Ishikawa (cell line): Measurements from ENCODE around the gene KEL.

Source experiments
- CEBPB ChIP-seq: IDR thresholded peaks from 2 replicates; pipeline ENCODE4 v1.6.1; 2012
- CREB1 ChIP-seq: IDR thresholded peaks from 2 replicates; pipeline ENCODE4 v1.6.1; 2012; ENCODE audit warnings: low read depth
- EGR1 ChIP-seq: IDR thresholded peaks from 2 replicates; pipeline ENCODE4 v1.6.1; 2012
- EP300 ChIP-seq: IDR thresholded peaks from 2 replicates; pipeline ENCODE4 v1.6.1; 2012; ENCODE audit warnings: borderline replicate concordance
- FOXM1 ChIP-seq: IDR thresholded peaks from 2 replicates; pipeline ENCODE4 v1.6.1; 2012; ENCODE audit warnings: low read depth, borderline replicate concordance
- MAX ChIP-seq: IDR thresholded peaks from 2 replicates; pipeline ENCODE4 v1.6.1; 2012
- NFIC ChIP-seq: IDR thresholded peaks from 2 replicates; pipeline ENCODE4 v1.6.1; 2012
- RAD21 ChIP-seq: IDR thresholded peaks from 2 replicates; pipeline ENCODE4 v1.6.1; 2012; ENCODE audit warnings: low read depth
- REST ChIP-seq: IDR thresholded peaks from 2 replicates; pipeline ENCODE4 v1.6.1; 2012; ENCODE audit warnings: low read depth, mild to moderate bottlenecking
- TAF1 ChIP-seq: IDR thresholded peaks from 2 replicates; pipeline ENCODE4 v1.6.1; 2012; ENCODE audit warnings: low read depth, mild to moderate bottlenecking
- TCF12 ChIP-seq: IDR thresholded peaks from 2 replicates; pipeline ENCODE4 v1.6.1; 2012; ENCODE audit warnings: low read depth
- TEAD4 ChIP-seq: IDR thresholded peaks from 2 replicates; pipeline ENCODE4 v1.6.1; 2012
- USF1 ChIP-seq: IDR thresholded peaks from 2 replicates; pipeline ENCODE4 v1.6.1; 2012
- YY1 ChIP-seq: IDR thresholded peaks from 2 replicates; pipeline ENCODE4 v1.6.1; 2012; ENCODE audit warnings: low read depth
- ZBTB7A ChIP-seq: IDR thresholded peaks from 2 replicates; pipeline ENCODE4 v1.6.1; 2012; ENCODE audit warnings: low read depth

The KEL gene

GRCh38 chr7:142956951-142957623 is 5.1 kb downstream of the KEL start:
- no peak for TF ChIP-seq MAX
- TF ChIP-seq CEBPB = no peak
- no peak for TF ChIP-seq REST
- no peak for TF ChIP-seq YY1
- TF ChIP-seq NFIC = no peak
- TF ChIP-seq EGR1 = no peak
- TF ChIP-seq CREB1 = no peak
- no peak for TF ChIP-seq EP300
- no peak for TF ChIP-seq TEAD4
- no peak for TF ChIP-seq RAD21
- no peak for TF ChIP-seq TCF12
- no peak for TF ChIP-seq TAF1
- TF ChIP-seq USF1 = no peak
- TF ChIP-seq FOXM1 = no peak
- TF ChIP-seq ZBTB7A = no peak

- TF ChIP-seq EP300 (no peak), YY1 (no peak), MAX (no peak), CEBPB (no peak), FOXM1 (no peak)
Measured at GRCh38 chr7:142954680-142955268, 7.4 kb downstream of the KEL start.

GRCh38 chr7:142950235-142950634 is 11.9 kb downstream of the KEL start:
- TF ChIP-seq MAX (no peak), YY1 (no peak), CEBPB (no peak), CREB1 (no peak), FOXM1 (no peak), TEAD4 (no peak), REST (no peak), NFIC (no peak), RAD21 (no peak), ZBTB7A (no peak), TCF12 (no peak), EGR1 (no peak), EP300 (no peak)

- TF ChIP-seq MAX (no peak), ZBTB7A (no peak), REST (no peak), RAD21 (no peak), EGR1 (no peak), TCF12 (no peak), TEAD4 (no peak), EP300 (no peak), CREB1 (no peak), YY1 (no peak), USF1 (no peak), CEBPB (no peak)
Measured at GRCh38 chr7:142948603-142949002, 13.6 kb downstream of the KEL start.
